A673 (cell line): Measurements from ENCODE around the gene FBXO22.

Experiments used
- CTCF ChIP-seq: fragments of 300-800, 200-600 bp; sonication (generic); conservative IDR thresholded peaks from 2 replicates; pipeline ENCODE4 v1.5.1; 2017; ENCODE audit warnings: low read depth, mild to moderate bottlenecking, antibody characterized with exemption, low read length, moderate library complexity, mixed read lengths
- EZH2 ChIP-seq: fragments of 200-600 bp; sonication (generic); IDR thresholded peaks from 2 replicates; pipeline ENCODE4 v1.6.1; 2017; ENCODE audit warnings: borderline replicate concordance, low read depth, mild to moderate bottlenecking, mixed read lengths, antibody characterized with exemption, low read length; ENCODE audit not compliant: poor library complexity, severe bottlenecking

GRCh38 chr15:75989875-75990274 lies 86.2 kb downstream of the FBXO22 start:
- TF ChIP-seq CTCF (no peak), EZH2 (no peak)
